Panc1 (cell line): Measurements from ENCODE around the gene TRAPPC10. TPM values are rescaled to one million over a fixed set of nuclear protein-coding genes. Genes with fewer than 3 reads are reported as not detected.

ENCODE experiments used
- ATAC-seq: fragments of 200-7000 bp; cut with Tn5 transposase; 2 replicates; pipeline ENCODE4 v1.9.1; 2020; ENCODE audit warnings: mild to moderate bottlenecking, moderate library complexity
- BruUV-seq: library from RNA; stranded (reverse); fragments of 400-500 nt; replicated peaks from 2 replicates; lab custom pipeline; 2021; lab: Mats Ljungman, UMichigan
- CTCF ChIA-PET: fragments of 300-600 bp; sonication (Branson Sonifier 250); formaldehyde crosslinking; loops from one replicate; lab custom pipeline; 2022; ENCODE audit warnings: antibody characterized with exemption; lab: Charles Lee
- POLR2A ChIA-PET: fragments of 300-600 bp; sonication (Branson Sonifier 250); formaldehyde crosslinking; loops from one replicate; lab custom pipeline; 2022; ENCODE audit warnings: antibody characterized with exemption; lab: Charles Lee
- DNase-seq: peaks from one replicate; pipeline ENCODE4 v3.0.0-alpha.2; 2010; ENCODE audit warnings: low read depth, low spot score
- H3K27ac ChIP-seq: 2 replicates; pipeline ENCODE4 v1.5.1; 2011; ENCODE audit warnings: mild to moderate bottlenecking, low read length, inconsistent platforms
- H3K27me3 ChIP-seq: fragments of 200-500 bp; sonication (Bioruptor generic); 2 replicates; pipeline ENCODE4 v1.6.0; 2014; ENCODE audit warnings: low read length, inconsistent platforms; ENCODE audit not compliant: control insufficient read depth, insufficient read depth
- H3K36me3 ChIP-seq: fragments of 200-500 bp; sonication (Bioruptor generic); 2 replicates; pipeline ENCODE4 v1.5.1; 2014; ENCODE audit warnings: inconsistent platforms, mild to moderate bottlenecking, low read length, moderate library complexity; ENCODE audit not compliant: control insufficient read depth, insufficient read depth
- H3K4me1 ChIP-seq: 2 replicates; pipeline ENCODE4 v1.5.1; 2011; ENCODE audit warnings: inconsistent platforms, mild to moderate bottlenecking, low read length, moderate library complexity; ENCODE audit not compliant: control insufficient read depth, insufficient read depth
- H3K4me3 ChIP-seq, 2 experiments: 2 replicates each; pipeline ENCODE4 v1.5.1; 2011 to 2012; ENCODE audit warnings: low read depth in 2 of 2, low read length in 2 of 2, mild to moderate bottlenecking in 2 of 2, inconsistent platforms in 1 of 2, moderate library complexity in 1 of 2
- H3K9me3 ChIP-seq: fragments of 200-500 bp; sonication (Bioruptor generic); 2 replicates; pipeline ENCODE4 v1.5.1; 2014; ENCODE audit warnings: low read depth, mild to moderate bottlenecking, inconsistent platforms, low read length, moderate library complexity; ENCODE audit not compliant: control insufficient read depth, insufficient read depth
- CTCF ChIP-seq: fragments of 450-650 bp; IDR thresholded peaks from 2 replicates; pipeline ENCODE4 v1.5.1; 2017; ENCODE audit warnings: mild to moderate bottlenecking
- POLR2AphosphoS5 ChIP-seq: IDR thresholded peaks from 2 replicates; pipeline ENCODE4 v1.6.1; 2012; ENCODE audit warnings: mild to moderate bottlenecking, low read depth, low read length, moderate library complexity
- REST ChIP-seq, 2 experiments: IDR thresholded peaks; 2 replicates each; pipeline ENCODE4 v1.6.1; 2011 to 2012; ENCODE audit warnings: low read depth in 2 of 2, control low read depth in 1 of 2, low read length in 1 of 2, mild to moderate bottlenecking in 1 of 2, moderate library complexity in 1 of 2; ENCODE audit not compliant: insufficient read depth in 1 of 2
- SIN3A ChIP-seq: IDR thresholded peaks from 2 replicates; pipeline ENCODE4 v1.6.1; 2012; ENCODE audit warnings: low read depth, mild to moderate bottlenecking, low read length, moderate library complexity, borderline replicate concordance; ENCODE audit not compliant: insufficient read depth
- TCF7L2 ChIP-seq: IDR thresholded peaks from 2 replicates; pipeline ENCODE4 v1.6.1; 2011; ENCODE audit warnings: mild to moderate bottlenecking, low read depth, low read length, inconsistent platforms
- in situ Hi-C: cut with HindIII; loops from 2 replicates; pipeline ENCODE4 v1.10.0; 2016; ENCODE audit warnings: low sequenced_read_pairs, low pct_unique_long_range_greater_than_20kb
- intact Hi-C: fragments of 100-400 bp; cut with micrococcal nuclease; formaldehyde crosslinking; loops from one replicate; pipeline ENCODE4 v1.10.0; 2022; ENCODE audit not compliant: unreplicated experiment
- total RNA-seq: library from RNA; stranded (reverse); gene quantifications from one replicate; pipeline ENCODE4 v1.2.1, GENCODE V29; 2021; ENCODE audit not compliant: unreplicated experiment

TRAPPC10 gene
- total RNA-seq, 1 experiment from 2014 or later: 34.5 TPM

GRCh38 chr21:43972850-43973633, 39.1 kb upstream of the TRAPPC10 start:
- ChIA-PET POLR2A (no interaction called here), CTCF (no interaction called here)
- DNase-seq (no peak), ATAC-seq (no peak)
- BruUV-seq: no TSS peak
- Histone ChIP-seq H3K9me3 (no peaks in the 10 kb centered on the region), H3K4me1 (no peaks in the 10 kb centered on the region), H3K4me3 (no peak overlapping the region), H3K27ac (no peak overlapping the region), H3K36me3 (no peaks in the 10 kb centered on the region), H3K27me3 (no peaks in the 10 kb centered on the region)
- intact Hi-C loops (no loop called here), in situ Hi-C loops (no loop called here)
- TF ChIP-seq POLR2AphosphoS5: no peak
- TF ChIP-seq CTCF: no peak
- TF ChIP-seq REST (IDR thresholded peaks at IDR 0.05; ENCODE audit: insufficient read depth in 1 of 2, low read depth in 2 of 2, low read length in 1 of 2): no peak
- TF ChIP-seq TCF7L2: no peak
- TF ChIP-seq SIN3A: no peak

- intact Hi-C loops: no loop called here
- no peak for DNase-seq
- in situ Hi-C loops: no loop called here
- Histone ChIP-seq H3K27ac (no peak overlapping the region), H3K27me3 (no peaks in the 10 kb centered on the region), H3K9me3 (no peaks in the 10 kb centered on the region), H3K4me3 (no peak overlapping the region), H3K36me3 (no peaks in the 10 kb centered on the region), H3K4me1 (no peaks in the 10 kb centered on the region)
- ChIA-PET POLR2A (no interaction called here), CTCF (no interaction called here)
- TF ChIP-seq REST (IDR thresholded peaks at IDR 0.05; ENCODE audit: insufficient read depth in 1 of 2, low read depth in 2 of 2, low read length in 1 of 2) (no peak), TCF7L2 (no peak), POLR2AphosphoS5 (no peak), CTCF (no peak), SIN3A (no peak)
- BruUV-seq: no TSS peak
- ATAC-seq: no peak
Measured at GRCh38 chr21:43973634-43973955, 38.5 kb upstream of the TRAPPC10 start.
